NCI-H446 treated with DMSO at 0.1 percent for 48 hours (cell line): ENCODE data around the gene PKN1.
A peak's percentile ranks its signal among the peaks of the same experiment; 100 is the strongest.
"Not testable (repeated sequence)": the region's sequence is repeated elsewhere in the genome, so short reads cannot be mapped to it uniquely, and the experiment has no call there.

Experiments used
- DNase-seq: peaks from one replicate; lab custom pipeline; 2025; lab: John Stamatoyannopoulos, UW

Gene PKN1

GRCh38 chr19:14432791-14433553 is at the start of gene PKN1:
Gene PKN1, plus strand, starts transcription at chr19:14433306. Its CDS starts 216 bp downstream, at chr19:14433522.
- DNase-seq: no peak

DNA sequence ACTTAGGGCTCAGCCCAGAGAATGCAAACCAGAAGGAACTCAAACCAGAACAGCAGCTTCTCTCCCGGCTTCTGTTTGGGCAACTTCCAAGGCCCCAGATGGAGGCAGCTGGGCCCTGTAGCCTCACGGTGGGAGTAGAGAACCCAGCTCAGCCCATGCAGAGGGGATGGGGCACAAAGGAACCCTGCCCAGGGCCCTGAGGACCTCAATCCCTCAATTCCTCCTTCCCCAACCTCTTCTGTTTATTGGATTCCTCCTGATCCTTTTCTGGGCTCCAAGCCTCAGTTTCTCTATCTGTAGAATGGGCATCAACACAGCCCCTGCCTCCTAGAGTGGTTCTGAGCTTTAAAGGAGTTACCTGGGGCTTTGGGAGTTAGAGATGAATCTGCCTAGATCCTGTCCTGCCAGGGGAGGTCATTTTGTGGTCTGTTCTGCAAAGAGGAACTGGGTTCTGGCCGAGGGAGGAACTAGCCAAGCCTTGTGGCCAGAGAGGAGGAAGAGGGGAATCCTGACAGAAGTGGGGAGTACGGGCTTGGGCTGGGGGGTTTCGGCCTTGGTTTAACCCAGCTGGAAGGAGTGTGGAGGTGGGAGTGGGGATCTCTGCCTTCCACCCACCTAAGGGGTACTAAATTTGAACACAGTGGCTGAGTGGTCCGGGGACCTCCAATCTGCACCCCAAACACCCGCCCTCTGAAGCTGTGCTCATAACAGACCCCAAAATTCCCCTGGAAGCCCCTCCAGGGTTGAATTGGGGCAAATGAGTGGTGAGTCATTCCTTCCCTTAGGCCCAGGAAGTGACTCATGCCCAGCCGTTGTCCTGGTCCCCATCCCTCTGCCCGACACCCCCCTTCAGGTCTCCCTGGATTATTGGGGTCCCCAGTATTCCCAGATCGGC is 49.2 kb upstream of the PKN1 start:
- DNase-seq: no peak

DNA sequence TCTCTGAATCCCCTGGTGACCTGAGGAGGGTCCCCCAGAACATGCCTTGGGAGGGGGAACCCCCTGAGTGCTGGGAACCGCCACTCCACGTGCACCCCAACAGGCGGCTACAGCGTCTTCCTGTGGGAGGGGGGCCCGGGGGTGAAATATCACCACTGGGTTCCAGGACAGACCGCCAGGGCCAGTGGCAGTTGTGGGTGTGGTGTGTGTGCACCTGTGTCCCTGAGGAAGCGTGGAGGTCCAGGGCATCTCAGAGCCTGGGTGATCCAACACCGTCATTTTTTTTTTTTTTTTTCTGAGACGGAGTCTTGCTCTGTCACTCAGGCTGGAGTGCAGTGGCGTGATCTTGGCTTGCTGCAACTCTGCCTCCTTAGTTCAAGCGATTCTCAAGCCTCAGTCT is 47.6 kb upstream of the PKN1 start:
- DNase-seq: no peak

- no peak for DNase-seq
Observed at GRCh38 chr19:14390548-14390947, 42.6 kb upstream of the PKN1 start.

DNA sequence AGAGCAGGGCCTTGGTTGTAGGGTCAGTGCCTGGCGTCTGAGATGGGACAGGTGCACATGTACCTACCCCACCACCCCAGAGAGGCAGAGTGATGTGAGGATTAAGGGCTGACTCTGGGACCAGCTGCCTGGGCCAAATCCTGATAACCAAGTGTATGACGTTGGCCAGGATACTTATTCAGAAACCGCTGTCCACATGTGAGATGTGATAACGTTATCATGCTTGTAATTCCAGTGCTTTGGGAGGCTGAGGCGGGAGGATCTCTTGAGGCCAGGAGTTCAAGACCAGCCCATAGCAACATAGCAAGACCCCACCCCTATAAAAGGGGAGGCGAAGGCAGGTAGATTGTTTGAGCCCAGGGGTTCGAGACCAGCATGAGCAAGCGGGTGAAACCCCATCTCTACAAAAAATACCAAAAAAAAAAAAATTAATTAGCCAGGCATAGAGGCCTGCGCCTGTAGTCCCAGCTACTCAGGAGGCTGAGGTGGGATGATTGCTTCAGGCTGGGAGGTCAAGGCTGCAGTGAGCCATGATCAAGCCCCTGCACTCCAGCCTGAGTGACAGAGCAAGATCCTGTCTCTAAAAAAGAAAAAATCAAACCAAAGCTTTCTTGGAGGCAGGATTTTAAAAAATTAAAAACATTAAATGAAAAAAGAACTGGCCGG is 41.8 kb upstream of the PKN1 start:
- DNase-seq: no peak

- no peak for DNase-seq
Observed at GRCh38 chr19:14393329-14393728, 39.8 kb upstream of the PKN1 start.

DNA sequence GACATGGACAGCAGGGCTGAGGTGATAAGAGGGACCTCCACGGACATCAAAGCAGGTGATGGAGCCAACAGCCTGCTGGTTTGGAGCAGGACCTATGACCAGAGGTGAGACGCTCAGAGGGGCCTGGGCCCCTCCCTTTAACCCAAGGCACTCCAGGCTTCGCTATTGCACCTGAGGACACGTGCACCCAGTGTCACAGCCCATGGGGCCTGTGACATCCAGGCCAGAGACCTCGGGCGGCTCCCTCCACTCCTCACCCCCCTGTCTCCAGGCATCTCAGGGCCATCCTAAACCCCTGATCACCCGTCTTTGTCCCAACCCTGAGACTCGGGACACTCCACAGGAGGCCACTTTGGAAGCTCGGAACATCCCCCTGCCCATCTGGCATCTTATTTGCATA is 38.9 kb upstream of the PKN1 start:
- no peak for DNase-seq

DNA sequence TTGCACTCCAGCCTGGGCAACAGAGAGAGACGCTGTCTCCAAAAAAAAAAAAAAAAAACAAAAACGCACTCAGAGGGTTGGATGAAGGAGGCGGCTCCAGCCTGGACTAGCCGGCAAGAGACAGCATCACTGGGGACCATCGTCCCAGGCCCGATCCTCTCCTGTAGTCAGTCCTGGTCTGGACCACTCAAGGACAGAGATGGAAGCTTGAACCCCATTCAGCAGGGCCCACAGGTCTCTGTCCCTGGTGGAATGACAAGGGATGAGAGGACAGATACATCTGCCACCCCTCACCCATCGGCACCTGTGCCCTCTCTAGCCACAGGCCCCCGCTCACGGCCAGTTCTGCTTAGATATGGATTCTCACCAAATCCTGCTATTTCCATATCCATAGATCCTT is 37.8 kb upstream of the PKN1 start:
- DNase-seq: no peak

GRCh38 chr19:14395710-14396336 is 37.3 kb upstream of the PKN1 start:
- DNase-seq: no peak

GRCh38 chr19:14396730-14397129 is 36.4 kb upstream of the PKN1 start:
- DNase-seq: not testable (repeated sequence)

DNA sequence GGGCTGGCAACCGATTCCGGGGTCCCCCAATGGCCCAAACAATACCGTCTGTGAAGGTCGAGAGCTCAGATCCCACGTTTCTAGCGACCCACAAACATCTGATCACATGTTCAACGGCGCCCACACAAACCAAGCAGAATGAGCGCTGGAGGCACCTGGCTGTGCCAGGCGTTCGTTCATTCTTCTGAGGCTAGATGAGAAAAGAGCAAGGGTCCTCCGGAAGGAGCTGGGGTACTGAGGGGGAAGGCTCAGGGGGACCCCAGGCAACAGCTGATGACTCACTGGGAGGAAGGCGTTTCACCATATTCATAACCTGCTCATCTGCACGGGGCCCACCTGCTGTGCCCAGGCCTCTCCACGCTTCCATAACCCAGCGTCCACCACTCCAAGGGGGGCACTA is 35.9 kb upstream of the PKN1 start:
- DNase-seq: not testable (repeated sequence)

DNA sequence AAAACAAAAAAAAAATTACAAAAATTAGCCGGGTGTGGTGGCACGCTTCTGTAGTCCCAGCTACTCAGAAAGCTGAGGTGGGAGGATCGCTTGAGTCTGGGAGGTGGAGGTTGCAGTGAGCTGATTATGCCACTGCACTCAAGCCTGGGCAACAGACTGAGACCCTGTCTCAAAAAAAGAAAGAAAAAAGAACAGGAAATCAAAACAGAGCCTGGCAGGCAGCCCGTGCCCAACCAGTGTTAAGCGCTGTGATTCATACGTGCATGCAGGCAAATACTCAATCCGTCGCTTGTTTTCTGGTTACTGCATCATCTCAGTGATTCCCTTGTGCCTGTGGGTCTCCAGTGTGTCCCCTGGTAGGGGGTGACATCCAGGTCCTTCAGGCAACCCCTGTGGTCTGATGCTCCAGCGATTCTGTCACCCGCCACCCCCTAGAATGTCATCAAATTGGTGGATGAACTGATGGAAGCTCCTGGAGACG is 32.1 kb upstream of the PKN1 start:
- DNase-seq: no peak

DNA sequence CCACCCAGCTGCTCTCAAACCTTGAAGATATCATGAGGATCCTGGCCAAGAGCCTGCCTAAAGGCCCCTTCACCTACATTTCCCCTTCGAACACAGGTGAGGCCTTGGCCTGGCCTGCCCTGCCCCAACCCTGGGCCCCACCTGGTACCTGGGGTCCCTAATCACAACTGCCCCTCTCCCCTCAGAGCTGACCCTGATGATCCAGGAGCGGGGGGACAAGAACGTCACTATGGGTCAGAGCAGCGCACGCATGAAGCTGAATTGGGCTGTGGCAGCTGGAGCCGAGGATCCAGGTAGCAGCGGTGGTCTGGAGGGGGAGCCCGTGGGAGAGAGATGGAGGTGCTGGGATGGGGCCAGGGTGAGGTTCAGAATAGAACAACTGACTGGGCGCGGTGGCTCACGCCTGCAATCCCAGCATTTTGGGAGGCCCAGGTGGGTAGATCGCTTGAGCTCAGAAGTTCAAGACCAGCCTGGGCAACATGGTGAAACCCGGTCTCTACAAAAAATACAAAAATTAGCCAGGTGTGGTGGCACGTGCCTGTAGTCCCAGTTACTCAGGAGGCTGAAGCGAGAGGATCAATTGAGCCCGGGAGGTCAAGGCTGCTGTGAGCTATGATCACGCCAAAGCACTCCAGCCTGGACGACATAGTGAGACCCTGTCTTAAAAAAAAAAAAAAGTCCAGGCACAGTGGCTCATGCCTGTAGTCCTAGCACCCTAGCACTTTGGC is 31.5 kb upstream of the PKN1 start:
- no peak for DNase-seq

GRCh38 chr19:14402332-14403144 is 30.6 kb upstream of the PKN1 start:
- no peak for DNase-seq

DNA sequence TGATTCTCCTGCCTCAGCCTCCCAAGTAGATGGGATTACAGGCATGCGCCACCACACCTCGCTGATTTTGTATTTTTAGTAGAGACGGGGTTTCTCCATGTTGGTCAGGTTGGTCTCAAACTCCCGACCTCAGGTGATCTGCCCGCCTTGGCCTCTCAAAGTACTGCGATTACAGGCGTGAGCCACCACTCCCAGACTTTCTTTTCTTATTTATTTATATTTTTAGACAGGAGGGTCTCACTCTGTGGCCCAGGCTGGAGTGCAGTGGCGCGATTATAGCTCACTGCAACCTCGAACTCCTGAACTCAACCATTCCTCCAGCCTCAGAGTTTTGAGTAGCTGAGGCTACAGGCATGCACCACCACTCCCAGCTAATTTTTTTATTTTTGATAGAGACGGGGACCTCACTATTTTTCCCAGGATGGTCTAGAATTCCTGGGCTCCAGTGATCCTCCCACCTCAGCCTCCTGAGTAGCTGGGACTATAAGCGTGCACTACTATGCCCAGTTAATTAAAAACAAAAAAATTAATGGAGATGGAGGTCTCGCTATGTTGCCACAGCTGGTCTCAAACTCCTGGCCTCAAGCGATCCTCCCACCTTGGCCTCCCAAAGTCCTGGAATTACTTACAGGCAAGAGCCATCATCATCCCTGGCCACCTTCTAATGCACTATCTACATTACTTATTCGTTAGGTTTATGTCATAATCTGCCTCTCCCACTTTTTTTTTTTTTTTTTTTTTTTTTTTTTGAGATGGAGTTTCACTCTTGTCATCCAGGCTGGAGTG is 29.8 kb upstream of the PKN1 start:
- DNase-seq: not testable (repeated sequence)

DNA sequence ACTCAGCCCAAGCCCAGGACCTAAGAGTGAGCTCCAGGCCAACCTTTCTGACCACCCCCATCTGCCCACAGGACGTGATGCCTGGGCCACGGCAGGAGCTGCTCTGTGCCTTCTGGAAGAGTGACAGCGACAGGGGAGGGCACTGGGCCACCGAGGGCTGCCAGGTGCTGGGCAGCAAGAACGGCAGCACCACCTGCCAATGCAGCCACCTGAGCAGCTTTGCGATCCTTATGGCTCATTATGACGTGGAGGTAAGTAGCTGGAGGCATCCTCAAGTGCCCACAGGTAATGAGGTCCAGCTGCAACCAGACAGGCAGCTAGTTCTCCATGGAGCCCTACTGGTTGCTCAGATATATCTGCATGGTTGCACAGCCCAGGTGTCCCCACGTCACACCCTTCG is 28.8 kb upstream of the PKN1 start:
- no peak for DNase-seq

DNA sequence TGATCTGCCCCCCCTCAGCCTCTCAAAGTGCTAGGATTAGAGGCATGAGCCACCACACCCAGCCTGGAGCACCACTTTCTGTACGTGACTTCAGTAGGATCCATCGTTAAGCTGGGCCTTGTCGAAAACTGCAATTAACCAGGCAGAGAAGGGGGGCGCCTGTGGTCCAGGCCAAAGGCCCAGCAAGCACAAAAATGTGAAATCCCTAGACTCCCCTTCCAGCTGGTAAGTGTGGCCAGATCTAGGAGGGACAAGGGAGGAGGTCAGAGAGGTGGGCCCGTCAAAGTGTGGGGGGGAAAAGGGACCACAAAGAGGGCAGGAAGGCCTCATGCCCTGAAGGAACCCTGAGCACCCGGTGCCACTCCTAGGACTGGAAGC is 27.7 kb upstream of the PKN1 start:
- no peak for DNase-seq

- DNase-seq: peak; percentile 58
Observed at GRCh38 chr19:14405758-14406644, 27.1 kb upstream of the PKN1 start.
